ENCODE results near the gene PRMT7.

The PRMT7 gene

GRCh38 chr16:68357923-68358322 lies 47.1 kb downstream of the PRMT7 start:
- H3K9me3 Mint-ChIP-seq, result no peaks in the 10 kb centered on the region
- DNase-seq (no peak), ATAC-seq (no peak)
- no peak overlapping the region for H3K27ac Mint-ChIP-seq
- peaks cover 56% of the 10 kb centered on the region for H3K4me1 Mint-ChIP-seq
- H3K4me3 Mint-ChIP-seq, result no peak overlapping the region
- H3K27me3 Mint-ChIP-seq, result no peaks in the 10 kb centered on the region

- Mint-ChIP-seq H3K9me3 (no peaks in the 10 kb centered on the region), H3K4me1 (peaks cover 61% of the 10 kb centered on the region), H3K27me3 (peaks cover 3% of the 10 kb centered on the region), H3K4me3 (no peak overlapping the region), H3K27ac (no peak overlapping the region)
- no peak for ATAC-seq
- no peak for DNase-seq
These were observed 48.1 kb downstream of the PRMT7 start for GRCh38 chr16:68358951-68359350.

GRCh38 chr16:68359398-68360191 lies 48.8 kb downstream of the PRMT7 start:
- no peak overlapping the region for H3K4me3 Mint-ChIP-seq
- ATAC-seq (no peak), DNase-seq (no peak)
- H3K27me3 Mint-ChIP-seq, result peaks cover 10% of the 10 kb centered on the region
- H3K4me1 Mint-ChIP-seq, result peaks cover 58% of the 10 kb centered on the region
- H3K9me3 Mint-ChIP-seq, result no peaks in the 10 kb centered on the region
- peak overlapping the region in 1 of 2 donors; percentile 34 for H3K27ac Mint-ChIP-seq

- no peaks in the 10 kb centered on the region for H3K9me3 Mint-ChIP-seq
- H3K27ac Mint-ChIP-seq, result no peak overlapping the region
- no peak overlapping the region for H3K4me3 Mint-ChIP-seq
- no peak for ATAC-seq
- DNase-seq, result no peak
- H3K4me1 Mint-ChIP-seq, result peaks cover 54% of the 10 kb centered on the region
- H3K27me3 Mint-ChIP-seq, result peaks cover 19% of the 10 kb centered on the region
These were observed 49.7 kb downstream of the PRMT7 start for GRCh38 chr16:68360547-68360946.

GRCh38 chr16:68360956-68361355 lies 50.1 kb downstream of the PRMT7 start:
- no peak overlapping the region for H3K4me3 Mint-ChIP-seq
- H3K4me1 Mint-ChIP-seq, result peaks cover 52% of the 10 kb centered on the region
- H3K27me3 Mint-ChIP-seq, result peaks cover 23% of the 10 kb centered on the region
- ATAC-seq (no peak), DNase-seq (no peak)
- H3K27ac Mint-ChIP-seq, result no peak overlapping the region
- H3K9me3 Mint-ChIP-seq, result no peaks in the 10 kb centered on the region

- Mint-ChIP-seq H3K4me1 (peaks cover 52% of the 10 kb centered on the region), H3K27me3 (peaks cover 29% of the 10 kb centered on the region), H3K4me3 (no peak overlapping the region), H3K9me3 (no peaks in the 10 kb centered on the region), H3K27ac (peak overlapping the region in 1 of 2 donors; percentile 42)
- DNase-seq (no peak), ATAC-seq (no peak)
These were observed 50.7 kb downstream of the PRMT7 start for GRCh38 chr16:68361485-68361884.

GRCh38 chr16:68362262-68362913 lies 51.6 kb downstream of the PRMT7 start:
- DNase-seq (no peak), ATAC-seq (no peak)
- Mint-ChIP-seq H3K27ac (no peak overlapping the region), H3K9me3 (no peaks in the 10 kb centered on the region), H3K4me3 (no peak overlapping the region), H3K4me1 (peaks cover 49% of the 10 kb centered on the region), H3K27me3 (peaks cover 38% of the 10 kb centered on the region)

GRCh38 chr16:68362947-68363657 lies 52.3 kb downstream of the PRMT7 start:
- H3K27ac Mint-ChIP-seq, result peak overlapping the region in 1 of 2 donors; percentile 85
- no peaks in the 10 kb centered on the region for H3K9me3 Mint-ChIP-seq

GRCh38 chr16:68363658-68364521 lies 53.1 kb downstream of the PRMT7 start:
- Mint-ChIP-seq H3K27ac (peak overlapping the region in 1 of 2 donors; percentile 56), H3K4me1 (peaks cover 54% of the 10 kb centered on the region), H3K9me3 (no peaks in the 10 kb centered on the region), H3K4me3 (no peak overlapping the region), H3K27me3 (peaks cover 52% of the 10 kb centered on the region)
- DNase-seq (no peak), ATAC-seq (no peak)

More at GRCh38 chr16:68362947-68363657, 52.3 kb downstream of the PRMT7 start:
- H3K27me3 Mint-ChIP-seq, result peaks cover 45% of the 10 kb centered on the region
- H3K4me3 Mint-ChIP-seq, result no peak overlapping the region
- DNase-seq (no peak), ATAC-seq (no peak)
- H3K4me1 Mint-ChIP-seq, result peaks cover 49% of the 10 kb centered on the region

GRCh38 chr16:68364561-68364998 lies 53.8 kb downstream of the PRMT7 start:
- Mint-ChIP-seq H3K9me3 (no peaks in the 10 kb centered on the region), H3K4me1 (peaks cover 61% of the 10 kb centered on the region), H3K4me3 (no peak overlapping the region), H3K27me3 (peaks cover 52% of the 10 kb centered on the region), H3K27ac (peak overlapping the region in 1 of 2 donors; percentile 80)
- ATAC-seq (no peak), DNase-seq (no peak)

GRCh38 chr16:68365167-68365817 lies 54.5 kb downstream of the PRMT7 start:
- H3K4me1 Mint-ChIP-seq, result peaks cover 67% of the 10 kb centered on the region
- DNase-seq (no peak), ATAC-seq (no peak)
- H3K27me3 Mint-ChIP-seq, result peaks cover 52% of the 10 kb centered on the region
- no peaks in the 10 kb centered on the region for H3K9me3 Mint-ChIP-seq
- peak overlapping the region in 1 of 2 donors; percentile 96 for H3K27ac Mint-ChIP-seq
- H3K4me3 Mint-ChIP-seq, result no peak overlapping the region

GRCh38 chr16:68366062-68366461 lies 55.2 kb downstream of the PRMT7 start:
- H3K27ac Mint-ChIP-seq, result peak overlapping the region in 1 of 2 donors; percentile 10
- H3K9me3 Mint-ChIP-seq, result no peaks in the 10 kb centered on the region
- ATAC-seq (no peak), DNase-seq (no peak)
- peak overlapping the region in 1 of 2 donors; percentile 27 for H3K4me3 Mint-ChIP-seq
- H3K27me3 Mint-ChIP-seq, result peaks cover 52% of the 10 kb centered on the region
- peaks cover 67% of the 10 kb centered on the region for H3K4me1 Mint-ChIP-seq

- peak; percentile 47 to 50 for DNase-seq
- Mint-ChIP-seq H3K4me3 (no peak overlapping the region), H3K9me3 (no peaks in the 10 kb centered on the region), H3K27me3 (peaks cover 58% of the 10 kb centered on the region), H3K27ac (peak overlapping the region in 1 of 2 donors; percentile 69), H3K4me1 (peaks cover 73% of the 10 kb centered on the region)
- no peak for ATAC-seq
These were observed 56.2 kb downstream of the PRMT7 start for GRCh38 chr16:68367030-68367429.

GRCh38 chr16:68367440-68367839 lies 56.6 kb downstream of the PRMT7 start:
- ATAC-seq, result no peak
- H3K9me3 Mint-ChIP-seq, result no peaks in the 10 kb centered on the region
- peak overlapping the region in 1 of 2 donors; percentile 69 for H3K27ac Mint-ChIP-seq
- peaks cover 62% of the 10 kb centered on the region for H3K27me3 Mint-ChIP-seq
- DNase-seq, result no peak
- peaks cover 74% of the 10 kb centered on the region for H3K4me1 Mint-ChIP-seq
- H3K4me3 Mint-ChIP-seq, result no peak overlapping the region

All from stimulated activated naive CD8-positive, alpha-beta T cell treated with anti-CD3 and anti-CD28 coated beads, Interleukin-15, amount 100 ng/mL, for 72 hours (primary cell).